AG10803 (cell line): Measurements from ENCODE around the gene PRDM16.

Experiments used
- DNase-seq: peaks from one replicate; pipeline ENCODE4 v3.0.0; 2010; ENCODE audit warnings: low read depth
- H3K4me3 ChIP-seq: 2 replicates; pipeline ENCODE4 v1.5.1; 2011; ENCODE audit warnings: mild to moderate bottlenecking, low read length, control low read depth
- CTCF ChIP-seq: conservative IDR thresholded peaks from 2 replicates; pipeline ENCODE4 v1.5.1; 2011; ENCODE audit warnings: mild to moderate bottlenecking, low read length, control low read depth, inconsistent platforms

The PRDM16 gene

GRCh38 chr1:3485016-3485415, 416.0 kb downstream of the PRDM16 start:
- TF ChIP-seq CTCF, result no peak
- H3K4me3 ChIP-seq, result no peak overlapping the region

More at GRCh38 chr1:3485016-3485415, 416.0 kb downstream of the PRDM16 start:
- DNase-seq, result no peak
